ENCODE measurements around the gene CIART.

DNA sequence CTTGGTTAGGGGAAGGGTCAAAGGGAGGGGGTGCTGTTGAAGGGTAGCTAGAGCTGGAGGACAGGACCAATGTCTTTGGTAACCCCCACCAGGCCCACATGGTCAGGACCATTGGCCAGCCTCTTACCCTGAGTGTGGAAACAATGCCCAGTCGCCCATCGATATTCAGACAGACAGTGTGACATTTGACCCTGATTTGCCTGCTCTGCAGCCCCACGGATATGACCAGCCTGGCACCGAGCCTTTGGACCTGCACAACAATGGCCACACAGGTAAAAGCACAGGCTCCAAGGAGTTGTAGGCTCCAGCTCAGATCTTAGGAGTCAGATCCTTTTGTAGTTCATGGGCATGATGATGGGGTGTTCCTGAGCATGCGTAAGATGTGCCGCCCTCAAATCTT is 21.0 kb upstream of the CIART start:
- TF ChIP-seq, protein P1, sequence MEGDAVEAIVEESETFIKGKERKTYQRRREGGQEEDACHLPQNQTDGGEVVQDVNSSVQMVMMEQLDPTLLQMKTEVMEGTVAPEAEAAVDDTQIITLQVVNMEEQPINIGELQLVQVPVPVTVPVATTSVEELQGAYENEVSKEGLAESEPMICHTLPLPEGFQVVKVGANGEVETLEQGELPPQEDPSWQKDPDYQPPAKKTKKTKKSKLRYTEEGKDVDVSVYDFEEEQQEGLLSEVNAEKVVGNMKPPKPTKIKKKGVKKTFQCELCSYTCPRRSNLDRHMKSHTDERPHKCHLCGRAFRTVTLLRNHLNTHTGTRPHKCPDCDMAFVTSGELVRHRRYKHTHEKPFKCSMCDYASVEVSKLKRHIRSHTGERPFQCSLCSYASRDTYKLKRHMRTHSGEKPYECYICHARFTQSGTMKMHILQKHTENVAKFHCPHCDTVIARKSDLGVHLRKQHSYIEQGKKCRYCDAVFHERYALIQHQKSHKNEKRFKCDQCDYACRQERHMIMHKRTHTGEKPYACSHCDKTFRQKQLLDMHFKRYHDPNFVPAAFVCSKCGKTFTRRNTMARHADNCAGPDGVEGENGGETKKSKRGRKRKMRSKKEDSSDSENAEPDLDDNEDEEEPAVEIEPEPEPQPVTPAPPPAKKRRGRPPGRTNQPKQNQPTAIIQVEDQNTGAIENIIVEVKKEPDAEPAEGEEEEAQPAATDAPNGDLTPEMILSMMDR (IDR thresholded peaks at IDR 0.05) = no peak
- TF ChIP-seq POLR2A (IDR thresholded peaks at IDR 0.05) = no peak
